MM.1S (cell line): ENCODE data around the gene FXR2.

Experiments
- CTCF ChIP-seq: fragments of 300-600 bp; sonication (generic); IDR thresholded peaks from 2 replicates; pipeline ENCODE4 v1.5.1; 2016; ENCODE audit warnings: antibody characterized with exemption, low read length, mixed read lengths
- EZH2 ChIP-seq: fragments of 300-600 bp; sonication (generic); optimal IDR thresholded peaks from 2 replicates; pipeline ENCODE3; 2017; ENCODE audit warnings: low read depth, mild to moderate bottlenecking, antibody characterized with exemption, low read length, mixed read lengths
- EZH2phosphoT487 ChIP-seq: fragments of 300-600 bp; sonication (generic); IDR thresholded peaks from 2 replicates; pipeline ENCODE4 v1.6.1; 2018; ENCODE audit warnings: antibody characterized with exemption, low read length

- TF ChIP-seq CTCF, result no peak
- no peak for TF ChIP-seq EZH2phosphoT487
- TF ChIP-seq EZH2, result no peak
These were observed 17.0 kb upstream of the FXR2 start for GRCh38 chr17:7631398-7632380.
